ENCODE data around the gene CTNNA3.

Gene CTNNA3

GRCh38 chr10:66514666-66515065 is 1181.3 kb downstream of the CTNNA3 start:
- no peak for TF ChIP-seq CTCF (IDR thresholded peaks at IDR 0.05; ENCODE audit: control insufficient read depth, extremely low read depth, insufficient read depth)
- H3K4me3 ChIP-seq (ENCODE audit: low read depth, low read length), result no peak overlapping the region
- DNase-seq (ENCODE audit: low read depth), result no peak

GRCh38 chr10:66513504-66513903 is 1182.5 kb downstream of the CTNNA3 start:
- H3K4me3 ChIP-seq (ENCODE audit: low read depth, low read length), result no peak overlapping the region
- no peak for TF ChIP-seq CTCF (IDR thresholded peaks at IDR 0.05; ENCODE audit: control insufficient read depth, extremely low read depth, insufficient read depth)
- DNase-seq (ENCODE audit: low read depth), result no peak

GRCh38 chr10:66505003-66505657 is 1190.9 kb downstream of the CTNNA3 start:
- TF ChIP-seq CTCF (IDR thresholded peaks at IDR 0.05; ENCODE audit: control insufficient read depth, extremely low read depth, insufficient read depth), result no peak
- DNase-seq (ENCODE audit: low read depth), result no peak
- H3K4me3 ChIP-seq (ENCODE audit: low read depth, low read length), result no peak overlapping the region

GRCh38 chr10:66501356-66501755 is 1194.6 kb downstream of the CTNNA3 start:
- no peak for DNase-seq (ENCODE audit: low read depth)
- no peak overlapping the region for H3K4me3 ChIP-seq (ENCODE audit: low read depth, low read length)
- TF ChIP-seq CTCF (IDR thresholded peaks at IDR 0.05; ENCODE audit: control insufficient read depth, extremely low read depth, insufficient read depth), result no peak

GRCh38 chr10:66483966-66484365 is 1212.0 kb downstream of the CTNNA3 start:
- TF ChIP-seq CTCF (IDR thresholded peaks at IDR 0.05; ENCODE audit: control insufficient read depth, extremely low read depth, insufficient read depth), result no peak
- H3K4me3 ChIP-seq (ENCODE audit: low read depth, low read length), result no peak overlapping the region
- DNase-seq (ENCODE audit: low read depth), result no peak

GRCh38 chr10:66472156-66472555 is 1223.8 kb downstream of the CTNNA3 start:
- DNase-seq (ENCODE audit: low read depth), result no peak
- no peak for TF ChIP-seq CTCF (IDR thresholded peaks at IDR 0.05; ENCODE audit: control insufficient read depth, extremely low read depth, insufficient read depth)
- no peak overlapping the region for H3K4me3 ChIP-seq (ENCODE audit: low read depth, low read length)

- DNase-seq (ENCODE audit: low read depth), result no peak
These were observed 1229.0 kb downstream of the CTNNA3 start for GRCh38 chr10:66467042-66467441.

More at GRCh38 chr10:66467042-66467441, 1229.0 kb downstream of the CTNNA3 start:
- no peak overlapping the region for H3K4me3 ChIP-seq (ENCODE audit: low read depth, low read length)
- TF ChIP-seq CTCF (IDR thresholded peaks at IDR 0.05; ENCODE audit: control insufficient read depth, extremely low read depth, insufficient read depth), result no peak

All from LNCaP clone FGC (cell line).